Endothelial cell of hepatic sinusoid (primary cell): Measurements from ENCODE around the gene GBA2.

Source experiments
- in situ Hi-C: cut with HindIII; loops from 2 replicates; pipeline ENCODE4 v1.10.0; 2017; ENCODE audit warnings: low sequenced_read_pairs

The GBA2 gene

DNA sequence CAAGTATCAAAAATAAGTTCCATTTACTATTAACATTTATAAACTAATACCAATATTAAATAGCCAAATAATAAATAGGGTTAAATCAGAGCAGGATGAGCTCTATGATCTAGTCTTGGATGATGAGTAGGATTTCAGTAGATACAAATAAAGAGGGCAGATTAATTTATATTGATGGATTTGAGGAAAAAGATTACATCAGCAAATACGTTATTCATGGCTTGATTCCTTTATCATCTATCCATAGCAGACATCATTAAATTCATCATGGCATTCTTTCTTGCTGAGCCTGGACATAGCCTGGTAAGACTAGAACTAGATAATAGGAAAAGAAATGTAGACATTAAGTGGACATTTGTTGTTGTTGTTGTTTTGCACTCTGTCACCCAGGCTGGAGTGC, 18.4 kb upstream of the GBA2 start:
- in situ Hi-C loops: no loop called here

DNA sequence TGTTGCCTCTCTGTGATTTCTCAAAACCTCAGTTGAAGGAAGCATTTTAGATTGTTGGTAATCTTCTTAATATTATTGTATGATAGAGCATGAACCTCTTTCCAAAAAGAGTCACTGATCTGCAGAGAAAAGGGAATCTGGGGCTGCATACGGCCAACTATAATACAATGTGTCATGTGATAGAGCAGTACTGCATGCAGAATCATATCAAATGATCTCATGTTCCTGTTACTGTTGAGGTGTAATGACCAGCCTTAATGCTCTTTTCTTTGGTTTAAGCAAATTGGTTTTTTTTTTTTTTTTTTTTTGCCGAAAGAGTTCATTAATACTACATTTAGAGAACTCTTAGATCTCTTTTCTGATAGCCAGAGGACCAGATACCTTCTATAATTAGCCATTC, 18.0 kb upstream of the GBA2 start:
- in situ Hi-C loops: no loop called here

DNA sequence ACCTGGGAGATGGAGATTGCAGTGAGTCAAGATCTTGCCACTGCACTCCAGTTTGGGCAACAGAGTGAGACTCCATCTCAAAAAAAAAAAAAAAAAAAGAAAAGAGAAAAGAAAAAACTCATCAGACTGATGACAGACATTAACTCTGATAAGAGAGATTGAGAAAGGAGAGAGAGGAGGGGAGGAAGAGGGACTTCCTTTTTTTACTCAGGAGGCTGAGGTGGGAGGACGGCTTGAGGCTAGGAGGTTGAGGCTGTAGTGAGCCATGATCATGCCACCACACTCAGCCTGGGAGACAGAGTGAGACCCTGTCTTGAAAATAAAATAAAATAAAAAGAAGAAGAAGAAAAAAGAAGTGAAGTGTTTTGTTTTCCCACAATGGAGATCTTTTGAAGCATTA, 14.8 kb upstream of the GBA2 start:
- in situ Hi-C loops: loop anchor here (5.0 kb wide), 1 partner anchor 103 kb away; no protein-coding TSS in a partner anchor

DNA sequence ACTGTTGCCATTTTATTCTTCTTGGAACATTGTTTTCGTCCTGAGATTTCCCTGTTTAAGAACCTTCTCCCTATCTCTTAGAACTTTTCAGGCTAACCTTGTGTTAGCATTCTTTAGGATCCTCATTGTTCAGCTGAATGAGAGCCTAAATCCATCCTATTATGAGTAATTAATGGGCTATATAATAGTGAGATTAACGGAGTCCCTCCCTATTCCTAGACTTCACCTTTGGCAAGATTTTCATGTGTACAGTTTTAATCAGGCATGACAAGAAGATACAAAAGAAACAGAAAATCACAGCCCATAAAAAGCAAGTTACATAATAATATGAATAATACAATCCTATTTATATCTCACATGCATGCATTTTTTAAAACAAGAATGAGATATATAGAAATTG, 14.2 kb upstream of the GBA2 start:
- in situ Hi-C loops: loop anchor here (5.0 kb wide), 1 partner anchor 104 kb away; no protein-coding TSS in a partner anchor

DNA sequence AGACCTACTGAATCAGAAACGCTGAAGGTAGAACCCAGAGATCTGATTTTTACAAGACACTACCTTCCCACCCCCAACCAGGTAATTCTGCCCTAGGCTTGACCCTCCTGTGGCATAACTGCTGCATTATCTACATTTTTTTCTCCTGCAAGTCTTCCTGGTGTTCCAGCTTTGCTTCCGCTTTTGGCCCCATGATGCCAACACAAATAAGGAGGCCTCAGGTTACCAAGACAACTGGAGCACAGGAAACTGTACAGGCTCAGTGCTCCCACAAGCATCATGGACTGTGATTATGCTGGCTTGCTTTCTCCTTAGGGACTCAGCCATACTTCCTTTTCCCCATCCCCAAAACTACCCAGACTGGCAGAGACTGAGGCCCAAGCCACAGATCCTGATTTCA, 11.6 kb upstream of the GBA2 start:
- in situ Hi-C loops: loop anchor here (5.0 kb wide), 1 partner anchor 107 kb away; no protein-coding TSS in a partner anchor

DNA sequence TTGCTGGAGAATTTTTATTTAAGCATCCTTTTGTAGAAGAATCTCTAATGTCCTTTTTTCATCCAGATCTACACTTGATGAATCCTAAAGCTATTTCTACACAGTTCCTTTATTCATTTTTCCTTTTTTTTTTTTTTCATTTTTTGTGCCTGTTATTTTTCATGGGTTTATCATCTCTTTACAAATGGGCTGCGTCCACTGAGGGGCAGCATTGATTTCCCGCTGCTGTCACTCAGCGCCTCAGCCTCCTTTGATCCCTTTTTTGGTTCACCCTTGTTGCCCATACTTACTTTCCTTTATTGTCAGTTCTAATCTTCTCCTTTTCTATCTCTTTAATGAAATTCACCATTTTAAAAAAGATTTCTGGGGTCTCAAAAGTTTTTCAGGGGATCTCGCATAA, 10.8 kb upstream of the GBA2 start:
- in situ Hi-C loops: loop anchor here (5.0 kb wide), 1 partner anchor 108 kb away; no protein-coding TSS in a partner anchor

DNA sequence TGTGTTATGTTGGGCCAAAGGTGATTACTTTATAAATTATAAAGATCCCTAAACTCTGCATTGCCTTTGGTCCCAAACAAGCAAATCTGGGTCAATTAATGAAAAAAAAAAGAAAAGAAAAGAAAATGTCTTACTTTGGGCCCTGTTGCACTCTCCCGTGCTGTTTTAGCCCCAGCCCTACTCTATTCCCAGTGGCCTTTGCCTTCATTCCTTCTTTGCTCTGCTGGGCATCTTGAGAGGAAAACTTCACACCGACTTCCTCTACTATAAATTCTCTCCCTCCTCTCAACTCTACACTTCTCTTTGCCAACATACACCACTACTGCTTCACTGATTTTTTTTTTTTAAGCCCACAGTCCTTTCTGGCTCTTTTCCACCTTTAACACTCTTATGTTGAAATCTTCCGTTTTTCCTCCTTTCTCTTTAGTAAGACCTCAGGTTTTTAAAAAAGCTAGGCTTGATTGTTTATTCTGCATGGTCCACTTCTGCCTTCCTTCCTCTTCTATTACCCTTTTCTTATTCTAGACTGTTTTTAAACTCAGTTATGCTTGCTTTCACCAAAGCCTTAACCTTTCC, 9.5 kb upstream of the GBA2 start:
- in situ Hi-C loops: no loop called here

DNA sequence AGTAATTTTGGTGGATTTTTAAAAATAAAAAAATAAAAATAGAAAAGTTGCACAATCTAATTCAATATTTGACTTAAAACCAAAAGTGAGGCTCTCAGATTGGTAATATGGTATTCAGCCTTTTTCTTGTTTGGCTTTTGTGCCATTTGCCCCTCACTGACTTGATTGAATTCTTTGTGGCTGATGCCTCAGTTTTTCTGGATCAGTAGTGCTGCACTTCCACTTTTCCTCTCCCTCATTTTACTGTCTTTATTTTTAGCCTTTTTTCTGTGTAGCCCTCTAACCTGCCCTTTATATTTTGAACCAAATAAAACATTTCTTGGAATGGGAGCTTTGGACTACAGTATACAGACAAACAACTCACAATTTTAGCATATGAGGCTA, 8.9 kb upstream of the GBA2 start:
- in situ Hi-C loops: no loop called here

DNA sequence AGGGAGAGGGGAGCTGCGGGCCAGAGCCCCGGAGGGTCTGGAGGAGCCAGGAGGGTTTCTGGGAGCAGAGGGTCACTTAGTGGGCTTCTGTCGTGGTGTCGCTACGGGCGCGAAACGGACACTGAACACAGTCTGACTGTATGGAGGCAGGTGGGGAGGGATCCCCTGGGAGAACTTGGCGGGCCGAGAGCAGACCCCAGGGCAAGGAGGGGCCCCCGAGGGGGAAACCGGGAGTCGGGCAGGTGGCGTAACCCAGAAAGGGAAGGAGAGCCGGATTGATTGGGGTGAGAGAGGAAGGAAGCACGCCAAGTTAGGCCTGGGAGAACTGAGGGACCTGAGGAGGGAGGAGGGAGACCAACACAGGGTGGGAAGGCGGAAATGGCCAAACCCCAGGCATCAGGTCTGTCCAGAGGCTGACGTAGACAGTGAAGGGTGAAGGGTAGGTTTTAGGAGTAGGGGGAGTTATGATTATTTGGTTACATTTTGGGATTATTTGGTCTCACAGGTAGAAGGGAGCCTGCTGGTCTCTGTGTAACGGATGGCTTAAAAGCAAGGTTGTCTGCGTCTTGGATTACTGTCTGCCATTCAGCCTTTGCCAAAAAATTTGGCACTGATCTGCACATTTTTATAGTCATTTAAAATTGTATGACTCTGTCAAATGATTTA, 8.3 kb upstream of the GBA2 start:
- in situ Hi-C loops: no loop called here

DNA sequence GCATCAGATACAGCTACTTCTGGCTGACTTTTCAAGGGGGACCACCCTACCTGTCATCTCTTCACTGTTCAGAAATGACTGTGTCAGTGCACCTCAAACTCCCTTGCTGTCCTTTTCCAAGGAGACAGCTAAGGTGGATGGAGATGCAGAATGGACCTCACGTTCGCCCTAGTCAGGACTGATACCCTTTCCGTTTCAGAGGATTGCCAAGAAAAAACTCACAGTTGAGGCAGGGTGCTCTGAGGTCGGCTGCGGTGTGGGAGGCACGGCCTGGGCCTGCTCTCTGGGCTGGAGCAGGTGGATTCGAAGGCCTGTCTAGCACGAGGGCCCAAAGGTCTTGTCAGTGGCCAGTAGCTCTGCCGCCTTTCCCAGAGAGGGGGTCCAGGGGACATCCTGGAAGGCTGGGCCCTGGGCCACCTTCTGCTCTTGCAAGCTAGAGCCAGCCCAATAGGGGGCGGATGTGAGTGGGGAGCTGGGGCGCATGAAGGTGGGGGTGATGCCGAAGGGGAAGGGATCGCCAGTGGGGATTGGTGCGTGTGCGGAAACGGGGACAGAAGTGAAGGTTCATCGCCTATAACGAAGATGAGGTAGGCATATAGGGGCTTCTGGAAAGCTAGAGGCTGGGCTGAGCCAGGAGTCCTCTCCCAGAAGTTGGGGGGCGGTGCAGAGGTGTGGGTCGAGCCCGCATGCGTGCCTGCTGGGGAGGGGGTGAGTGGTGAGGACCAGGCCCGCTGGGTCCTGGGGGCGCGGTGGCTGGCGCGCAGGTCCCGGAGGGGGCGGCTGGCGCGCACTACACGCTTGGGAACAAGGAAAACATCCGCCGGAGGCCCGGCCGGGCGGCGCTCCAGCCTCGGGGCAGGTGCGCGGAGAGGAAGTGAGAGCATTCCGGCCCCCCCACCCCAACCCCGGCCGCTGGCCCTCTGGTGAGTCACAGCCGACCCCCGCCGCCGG, 7.5 kb upstream of the GBA2 start:
- in situ Hi-C loops: no loop called here

DNA sequence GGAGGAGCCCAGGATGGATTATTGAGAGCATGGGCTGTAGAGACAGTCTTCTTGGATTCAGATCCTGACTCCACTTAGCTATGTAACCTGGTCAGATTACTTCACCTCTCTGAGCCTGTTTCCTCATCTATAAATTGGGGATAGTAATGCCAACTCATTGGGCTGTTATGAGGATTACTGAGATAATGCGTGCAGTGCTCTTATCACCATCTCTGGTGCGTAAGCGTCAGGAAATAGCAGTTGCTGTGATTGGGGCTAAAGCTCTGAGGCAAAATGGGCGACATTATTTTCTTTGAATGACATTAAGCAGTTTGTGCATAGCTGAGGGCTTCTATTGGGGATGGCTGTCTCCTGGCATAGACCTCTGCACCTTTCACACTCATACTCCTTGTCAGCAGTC, 6.0 kb upstream of the GBA2 start:
- in situ Hi-C loops: no loop called here

DNA sequence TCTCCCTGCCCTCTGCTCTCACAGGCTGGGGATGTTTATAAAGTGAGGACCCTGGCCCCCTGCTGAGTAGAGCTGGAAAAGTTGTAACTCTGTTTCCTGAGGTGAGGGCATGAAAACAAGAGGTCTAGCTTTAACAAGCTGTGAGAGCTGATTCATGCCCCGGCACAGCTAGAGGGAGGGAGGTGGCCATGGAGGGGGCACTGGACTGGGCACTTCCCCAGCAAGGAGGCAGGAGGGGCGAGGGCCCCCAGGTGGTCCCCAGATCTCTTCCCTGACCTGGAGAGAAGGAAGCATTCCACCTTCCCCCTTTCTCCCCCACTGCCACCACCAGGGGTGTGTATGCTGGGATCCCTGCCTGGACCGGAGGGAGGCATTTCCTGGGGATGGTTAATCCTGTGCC, 5.2 kb upstream of the GBA2 start, which contains the start of gene MSMP:
TSS of gene MSMP (minus strand) at position 13 of the 400 bp plus-strand sequence. CDS start 147 bp downstream, outside the sequence.
- in situ Hi-C loops: no loop called here

DNA sequence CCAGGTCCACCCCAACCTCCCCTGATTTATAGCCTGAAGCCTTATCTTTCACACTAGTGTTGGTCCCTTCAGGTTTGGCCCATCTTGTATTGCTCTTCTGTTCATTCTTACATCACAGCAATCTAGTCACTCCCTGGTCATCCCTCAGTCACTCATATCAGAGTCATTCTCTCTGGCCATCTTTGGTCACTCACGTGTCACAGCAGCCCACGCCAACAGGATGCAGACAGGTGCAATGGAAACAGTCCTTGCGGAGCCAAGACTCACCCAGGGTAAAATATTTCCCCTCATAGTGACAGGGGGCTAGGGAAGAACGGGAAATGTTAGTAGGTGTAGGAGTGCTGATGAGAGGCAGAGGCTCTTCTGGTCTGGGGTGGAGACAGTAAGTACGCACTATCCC, 4.4 kb upstream of the GBA2 start:
- in situ Hi-C loops: no loop called here

DNA sequence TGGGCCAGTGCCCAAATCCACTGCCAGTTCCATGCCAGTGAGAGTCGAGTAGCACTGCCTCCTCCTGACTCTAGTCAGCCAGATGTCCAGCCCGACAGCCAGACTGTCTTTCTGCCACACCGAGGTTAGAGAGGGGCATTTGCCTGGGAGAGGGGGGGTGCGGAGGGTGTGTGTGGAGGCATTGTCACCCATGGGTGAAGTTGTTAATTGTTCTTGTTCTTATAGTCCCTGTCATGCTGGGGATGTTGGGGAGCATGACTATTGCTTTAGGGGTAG, 1.2 kb upstream of the GBA2 start:
- in situ Hi-C loops: no loop called here

DNA sequence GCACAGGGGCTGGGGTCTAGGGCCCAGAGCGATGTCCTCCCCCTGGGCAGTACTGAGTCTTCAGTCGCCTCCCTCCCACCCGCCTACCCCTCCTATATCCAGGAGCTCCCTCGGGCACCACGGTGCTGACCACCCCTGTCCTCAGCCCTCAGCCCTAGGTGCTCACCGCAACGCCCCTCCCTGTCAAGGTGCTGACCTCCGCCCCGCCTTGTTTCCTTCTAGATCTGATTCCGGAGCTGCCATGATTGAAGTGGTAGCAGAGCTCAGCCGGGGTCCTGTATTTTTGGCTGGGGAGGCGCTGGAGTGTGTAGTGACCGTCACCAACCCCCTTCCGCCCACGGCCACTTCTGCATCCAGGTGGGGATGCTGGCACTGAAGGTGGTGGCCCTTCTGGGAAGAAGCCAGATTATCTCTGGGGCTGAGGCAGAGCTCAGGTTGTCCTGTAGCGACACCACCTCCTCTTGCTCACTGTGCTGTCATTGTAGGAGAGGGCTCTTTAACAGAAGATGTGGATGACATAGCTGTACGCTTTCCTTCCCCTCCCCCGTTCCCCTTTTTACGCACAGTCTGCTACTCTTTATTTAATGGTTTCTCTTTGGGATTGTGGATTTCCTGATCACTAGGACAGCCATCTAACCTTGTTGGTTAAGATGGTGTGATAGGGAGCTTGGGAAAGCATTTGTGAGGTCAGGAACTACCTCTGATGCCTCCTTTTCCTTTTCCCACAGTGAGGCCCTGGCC, 657 bp upstream of the GBA2 start:
- in situ Hi-C loops: loop anchor here (5.0 to 10.0 kb wide), 2 partner anchors 78 to 115 kb away; partner anchors contain the start of genes FAM221B and TMEM8B

DNA sequence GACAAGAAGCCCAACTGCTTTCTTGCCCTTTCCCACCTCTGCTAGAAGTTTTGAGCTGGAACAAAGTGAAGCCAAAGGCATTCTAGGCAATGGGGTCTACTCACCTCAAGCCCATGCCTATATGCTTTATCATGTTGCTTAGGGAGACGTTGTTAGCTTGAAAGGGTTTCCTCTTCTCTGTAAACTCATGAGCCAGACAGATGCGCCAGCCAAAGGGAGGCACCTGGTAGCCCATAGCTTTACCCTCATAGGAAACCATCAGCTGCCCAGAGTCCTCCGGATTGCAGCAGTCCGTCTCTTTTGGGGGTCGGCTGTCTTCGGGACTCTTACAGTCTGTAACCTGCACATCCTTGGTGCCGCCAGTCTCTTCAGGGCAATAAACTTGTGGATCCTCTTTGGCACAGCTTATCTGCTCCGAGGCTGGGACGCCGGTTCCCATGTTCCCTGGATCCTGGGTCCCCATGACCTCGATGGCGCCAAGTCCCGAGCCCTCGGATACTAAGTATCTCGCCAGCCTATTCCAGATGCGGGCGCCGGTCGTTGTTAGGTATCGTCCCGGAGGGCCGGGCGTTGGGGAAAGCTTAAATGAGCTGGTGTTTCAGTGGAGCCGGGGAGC, 678 bp downstream of the GBA2 start:
- in situ Hi-C loops: loop anchor here (5.0 to 10.0 kb wide), 2 partner anchors 79 to 116 kb away; partner anchors contain the start of genes FAM221B and TMEM8B

DNA sequence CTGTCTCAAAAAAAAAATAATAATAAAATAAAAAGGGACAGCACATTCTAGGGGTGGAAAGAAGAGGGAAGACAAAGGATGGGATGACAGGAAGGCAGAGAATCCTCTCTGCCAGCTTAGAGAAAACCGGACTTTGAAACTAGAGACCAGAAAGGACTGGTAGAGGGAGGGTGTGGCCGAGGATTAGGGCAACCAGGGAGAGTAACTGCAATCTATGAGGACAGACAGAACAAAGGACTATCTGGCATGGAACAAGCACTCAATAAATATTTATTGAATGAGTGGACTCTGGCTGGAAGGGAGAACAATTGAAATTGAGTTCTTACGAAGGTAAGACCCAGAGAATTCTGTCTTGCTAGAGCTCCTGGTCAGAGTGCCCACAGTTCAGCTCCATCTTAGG, 2.4 kb downstream of the GBA2 start:
- in situ Hi-C loops: loop anchor here (5.0 to 10.0 kb wide), 2 partner anchors 81 to 118 kb away; partner anchors contain the start of genes FAM221B and TMEM8B

DNA sequence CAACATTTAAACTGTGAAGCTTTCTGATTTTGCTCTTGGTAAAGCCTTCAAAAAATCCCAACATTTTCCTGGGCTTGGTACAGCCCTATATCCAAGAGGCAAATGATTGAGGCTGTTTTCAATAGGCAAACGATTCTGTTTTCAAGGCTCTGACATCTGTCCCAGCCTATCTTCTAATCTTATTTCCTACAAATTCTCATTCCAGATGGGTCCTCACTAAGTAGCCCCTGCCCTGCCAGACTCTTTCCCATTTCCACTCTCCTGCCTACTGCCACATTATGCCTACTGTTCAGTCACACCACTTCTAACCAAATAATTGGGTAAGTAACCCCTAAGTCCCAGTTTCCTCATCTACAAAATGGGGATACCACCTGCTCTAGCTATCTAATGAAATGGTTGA, 3.5 kb downstream of the GBA2 start:
- in situ Hi-C loops: loop anchor here (5.0 to 10.0 kb wide), 2 partner anchors 82 to 119 kb away; partner anchors contain the start of genes FAM221B and TMEM8B

DNA sequence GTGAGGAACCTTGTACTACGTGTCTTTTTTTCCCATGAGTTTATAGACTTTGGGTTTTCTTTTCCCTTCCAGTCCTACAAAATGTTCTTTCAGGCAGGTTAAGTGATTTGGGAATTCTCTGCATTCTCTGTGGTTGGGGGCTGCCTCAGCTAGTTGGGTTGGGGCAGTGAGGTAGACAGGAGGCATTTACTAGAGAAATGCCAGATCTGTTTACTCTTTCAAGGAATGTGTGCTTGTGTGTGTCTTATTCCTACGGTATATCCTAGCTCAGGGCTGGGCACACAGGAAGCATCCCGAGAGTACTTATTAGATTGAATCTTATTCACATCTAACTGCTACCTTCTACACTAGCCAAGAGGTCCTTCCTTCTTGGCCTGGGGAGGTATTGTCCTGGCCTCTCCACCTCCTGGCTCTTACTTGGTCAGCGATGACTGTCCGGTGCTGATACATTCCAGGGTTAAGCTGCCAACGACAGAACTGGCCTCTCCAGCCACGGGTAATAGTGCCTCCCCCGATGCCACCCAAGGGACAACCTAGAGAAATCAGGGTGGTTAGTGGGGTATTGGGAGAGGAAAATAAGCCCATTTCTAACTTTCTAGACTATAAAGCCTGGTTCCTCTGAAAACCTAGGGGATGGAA, 5.0 kb downstream of the GBA2 start:
- in situ Hi-C loops: loop anchor here (10.0 kb wide), 1 partner anchor 121 kb away; no protein-coding TSS in a partner anchor

DNA sequence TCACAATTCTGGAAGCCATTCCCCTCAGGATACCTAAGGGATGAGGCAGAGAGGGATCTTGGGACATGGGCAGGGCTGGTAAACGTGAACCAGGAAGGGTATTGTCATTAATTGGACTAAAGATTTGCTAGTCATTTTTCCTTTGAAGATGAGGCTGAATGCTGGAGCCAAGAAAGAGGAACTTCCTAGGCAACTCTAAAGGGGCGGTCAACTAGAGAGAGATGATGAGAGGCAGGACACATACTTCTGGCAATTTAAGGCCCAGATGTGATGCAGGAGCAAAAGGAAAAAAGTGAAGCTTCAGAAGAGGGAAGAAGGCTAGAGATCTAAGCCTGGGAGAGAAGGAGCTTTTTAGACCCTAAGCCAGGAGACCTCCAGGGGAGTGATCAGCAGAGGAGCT, 5.6 kb downstream of the GBA2 start:
- in situ Hi-C loops: loop anchor here (10.0 kb wide), 1 partner anchor 121 kb away; no protein-coding TSS in a partner anchor
